AG09319 (cell line): ENCODE measurements around the gene GNPTAB.
"Not testable (repeated sequence)": the region's sequence is repeated elsewhere in the genome, so short reads cannot be mapped to it uniquely, and the experiment has no call there.

Source experiments
- DNase-seq: peaks from one replicate; pipeline ENCODE4 v3.0.0-alpha.2; 2010; ENCODE audit warnings: low read depth; ENCODE audit errors: extremely low read depth
- TF ChIP-seq, protein P1 (sequence below): IDR thresholded peaks from 2 replicates; pipeline ENCODE4 v1.5.1; 2011; ENCODE audit warnings: low read depth, mild to moderate bottlenecking, inconsistent platforms, low read length, moderate library complexity

Gene GNPTAB

GRCh38 chr12:101740980-101741379, 89.8 kb downstream of the GNPTAB start:
- DNase-seq: no peak
- TF ChIP-seq, protein P1, sequence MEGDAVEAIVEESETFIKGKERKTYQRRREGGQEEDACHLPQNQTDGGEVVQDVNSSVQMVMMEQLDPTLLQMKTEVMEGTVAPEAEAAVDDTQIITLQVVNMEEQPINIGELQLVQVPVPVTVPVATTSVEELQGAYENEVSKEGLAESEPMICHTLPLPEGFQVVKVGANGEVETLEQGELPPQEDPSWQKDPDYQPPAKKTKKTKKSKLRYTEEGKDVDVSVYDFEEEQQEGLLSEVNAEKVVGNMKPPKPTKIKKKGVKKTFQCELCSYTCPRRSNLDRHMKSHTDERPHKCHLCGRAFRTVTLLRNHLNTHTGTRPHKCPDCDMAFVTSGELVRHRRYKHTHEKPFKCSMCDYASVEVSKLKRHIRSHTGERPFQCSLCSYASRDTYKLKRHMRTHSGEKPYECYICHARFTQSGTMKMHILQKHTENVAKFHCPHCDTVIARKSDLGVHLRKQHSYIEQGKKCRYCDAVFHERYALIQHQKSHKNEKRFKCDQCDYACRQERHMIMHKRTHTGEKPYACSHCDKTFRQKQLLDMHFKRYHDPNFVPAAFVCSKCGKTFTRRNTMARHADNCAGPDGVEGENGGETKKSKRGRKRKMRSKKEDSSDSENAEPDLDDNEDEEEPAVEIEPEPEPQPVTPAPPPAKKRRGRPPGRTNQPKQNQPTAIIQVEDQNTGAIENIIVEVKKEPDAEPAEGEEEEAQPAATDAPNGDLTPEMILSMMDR: no peak

GRCh38 chr12:101740566-101740965, 90.2 kb downstream of the GNPTAB start:
- TF ChIP-seq, protein P1: no peak
- DNase-seq: no peak

DNA sequence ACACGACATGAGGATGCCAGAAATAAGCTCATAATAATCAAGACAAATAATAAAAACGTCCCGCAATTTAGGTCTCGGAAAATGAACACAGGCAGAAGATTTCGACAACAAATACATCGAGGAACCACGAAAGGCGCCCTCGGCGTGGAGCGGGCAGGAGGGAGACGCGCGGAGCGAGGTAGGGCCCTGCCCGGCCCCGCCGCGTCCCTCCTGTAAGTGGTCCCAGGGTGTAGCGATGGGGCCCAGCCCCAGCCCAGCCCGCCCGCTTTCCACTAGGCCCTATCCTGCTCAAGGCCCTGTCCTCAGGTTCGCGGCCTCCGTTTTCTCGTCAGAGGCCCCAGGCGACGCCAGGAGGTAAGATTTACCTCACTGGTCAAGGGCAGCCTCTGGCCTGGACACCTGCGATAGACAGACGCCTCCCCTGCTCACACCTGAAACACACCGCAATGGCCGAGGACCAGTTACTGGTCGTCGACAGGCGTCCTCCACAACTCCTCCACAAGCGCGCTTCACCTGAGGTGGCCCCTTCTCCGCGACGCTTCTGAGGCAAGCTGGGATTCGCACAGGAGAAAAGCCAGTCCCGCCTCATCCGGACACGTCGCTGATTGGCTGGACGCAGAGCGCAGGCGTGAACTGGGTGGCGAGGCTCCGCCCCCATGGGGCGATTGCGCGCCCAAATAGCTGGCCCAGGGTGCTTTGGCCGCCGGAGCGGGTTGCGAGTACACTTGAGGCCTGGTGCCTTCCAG, 91.7 kb downstream of the GNPTAB start, which contains the start of gene SYCP3:
Gene SYCP3, minus strand, starts transcription at position 543 of the 746 bp plus-strand sequence. CDS start 1,527 bp downstream, outside the sequence.
- TF ChIP-seq, protein P1: no peak

DNA sequence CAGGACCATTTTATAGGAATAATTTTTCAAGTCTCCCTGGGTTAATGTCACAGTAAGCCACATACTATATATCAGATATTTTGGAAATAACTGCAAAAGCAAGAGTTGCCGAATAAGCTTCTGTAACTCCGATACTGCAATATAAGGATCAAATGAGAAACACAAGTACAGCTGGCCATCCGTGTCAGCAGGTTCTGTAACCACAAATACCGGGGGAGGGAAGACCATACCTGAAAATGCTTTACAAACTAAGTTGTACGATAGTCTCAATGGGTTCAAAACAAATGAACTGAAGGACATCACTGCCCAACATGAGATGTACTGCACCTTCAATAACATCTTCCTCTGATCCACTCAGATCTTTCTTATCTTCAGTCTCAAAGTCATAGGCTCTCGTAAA, 93.3 kb downstream of the GNPTAB start:
- TF ChIP-seq, protein P1: no peak
- no peak for DNase-seq

More for the DNA sequence above, 91.7 kb downstream of the GNPTAB start, which contains the start of gene SYCP3:
- DNase-seq: no peak

DNA sequence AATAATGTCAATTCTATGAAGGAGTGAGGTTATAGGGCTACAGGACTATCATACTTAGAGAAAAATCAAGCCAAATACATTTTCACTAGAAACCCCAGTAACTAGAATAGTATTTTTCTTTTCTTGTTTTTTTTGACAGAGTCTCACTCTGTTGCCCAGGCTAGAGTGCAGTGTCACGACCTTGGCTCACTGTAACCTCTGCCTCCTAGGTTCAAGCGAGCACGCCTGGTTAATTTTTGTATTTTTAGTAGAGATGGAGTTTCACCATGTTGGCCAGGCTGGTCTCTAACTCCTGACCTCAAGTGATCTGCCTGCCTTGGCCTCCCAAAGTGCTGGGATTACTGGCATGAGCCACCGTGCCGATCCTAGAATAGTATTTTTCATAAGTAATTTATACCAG, 96.3 kb downstream of the GNPTAB start:
- DNase-seq: not testable (repeated sequence)

DNA sequence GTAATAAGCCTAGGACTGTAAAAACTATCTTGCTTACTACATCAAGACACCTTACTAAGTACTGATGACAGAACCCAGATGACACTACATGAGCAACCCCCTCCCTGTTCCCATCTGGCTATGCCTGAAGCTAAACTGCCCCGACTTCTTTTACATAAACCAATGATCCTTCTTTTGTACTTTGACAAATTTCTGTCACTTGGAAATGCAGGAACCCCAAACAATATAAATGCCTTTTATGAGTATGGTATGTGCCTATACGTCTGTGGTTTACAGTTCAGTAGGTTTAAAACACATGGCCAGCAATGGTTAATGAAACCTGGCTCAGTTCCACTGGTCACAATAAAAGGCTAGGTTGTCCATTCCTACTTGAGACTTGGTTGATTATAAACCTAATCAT, 97.6 kb downstream of the GNPTAB start:
- TF ChIP-seq, protein P1: no peak
- no peak for DNase-seq

DNA sequence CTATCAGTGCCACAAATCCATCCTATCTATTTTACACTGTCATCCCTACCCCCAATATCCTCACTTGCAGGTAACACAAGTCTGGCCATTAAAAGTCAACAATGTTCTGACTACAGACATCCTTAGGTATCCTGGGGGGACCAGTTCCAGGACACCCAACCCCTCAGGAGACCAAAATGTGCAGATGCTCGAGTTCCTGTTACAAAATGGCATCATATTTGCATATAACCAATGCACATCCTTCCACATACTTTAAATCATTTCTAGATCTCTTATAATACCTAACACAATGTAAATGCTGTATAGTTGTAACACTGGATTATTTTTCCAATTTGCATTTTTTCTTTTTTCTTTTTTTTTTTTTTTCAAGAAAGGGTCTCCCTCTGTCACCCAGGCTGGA, 98.4 kb downstream of the GNPTAB start:
- TF ChIP-seq, protein P1: no peak
- DNase-seq: no peak

DNA sequence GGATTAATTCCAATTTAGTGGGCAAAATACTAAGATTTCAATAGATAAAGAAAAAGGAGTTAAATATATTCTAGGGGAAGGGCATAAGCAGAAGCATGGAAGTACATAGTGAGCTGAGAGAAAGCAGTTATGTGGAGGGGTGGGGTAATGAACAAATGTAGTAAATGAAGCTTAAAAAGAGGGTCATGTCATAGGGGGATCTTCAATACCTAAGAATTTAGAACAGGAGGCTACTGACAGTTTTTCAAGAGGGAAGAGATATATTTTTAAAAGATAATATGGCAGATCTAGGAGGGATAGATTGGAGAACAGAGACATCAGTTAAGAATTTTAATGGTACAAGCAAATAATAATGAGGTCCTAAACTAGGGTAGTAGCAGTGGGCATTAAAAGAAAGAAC, 100.9 kb downstream of the GNPTAB start:
- TF ChIP-seq, protein P1: no peak
- no peak for DNase-seq
